ENCODE measurements around the gene FBXL14.

GRCh38 chr12:1532375-1533165 is 61.8 kb downstream of the FBXL14 start:
- TF ChIP-seq HOMEZ (CRISPR knock-in tag; IDR thresholded peaks at IDR 0.05) (no peak), RCOR1 (IDR thresholded peaks at IDR 0.05; ENCODE audit: borderline replicate concordance in 1 of 2, low read depth in 2 of 2, low read length in 2 of 2) (no peak)
